VCaP (cell line): ENCODE results near the gene KXD1.

Experiments
- H3K27ac ChIP-seq: fragments of 450-650 bp; 2 replicates; pipeline ENCODE4 v1.5.1; 2017
- CTCF ChIP-seq: fragments of 450-650 bp; conservative IDR thresholded peaks from 2 replicates; pipeline ENCODE4 v1.5.1; 2017; ENCODE audit warnings: mild to moderate bottlenecking, moderate library complexity

The KXD1 gene

DNA sequence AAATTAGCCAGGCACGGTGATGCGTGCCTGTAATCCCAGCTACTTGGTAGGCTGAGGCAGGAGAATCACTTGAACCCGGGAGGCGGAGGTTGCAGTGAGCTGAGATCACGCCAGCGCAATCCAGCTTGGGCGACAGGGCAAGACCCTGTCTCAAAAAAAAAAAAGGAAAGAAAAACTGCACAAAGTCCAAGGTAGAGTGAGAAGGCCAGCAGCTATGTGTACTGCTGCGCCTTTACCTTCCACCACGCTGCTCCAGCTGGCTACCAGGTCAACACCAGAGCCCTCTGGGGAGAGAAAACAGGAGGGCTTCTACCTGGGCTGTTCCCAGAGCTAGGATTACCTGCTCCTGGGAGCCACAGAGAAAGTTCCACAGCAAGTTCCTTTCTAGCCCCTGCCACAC lies 39.0 kb upstream of the KXD1 start:
- no peak for TF ChIP-seq CTCF
- H3K27ac ChIP-seq: peak overlapping the region; percentile 93

GRCh38 chr19:18519962-18520847 lies 37.5 kb upstream of the KXD1 start:
- H3K27ac ChIP-seq: peak overlapping the region; percentile 93
- peak; percentile 87 for TF ChIP-seq CTCF

GRCh38 chr19:18520848-18521691 lies 36.6 kb upstream of the KXD1 start:
- TF ChIP-seq CTCF: no peak
- peak overlapping the region; percentile 93 for H3K27ac ChIP-seq

GRCh38 chr19:18521692-18522123 lies 36.0 kb upstream of the KXD1 start, which contains the start of gene ELL:
ELL (minus strand) TSS chr19:18522070; CDS start chr19:18522055, 15 bp downstream.
- no peak for TF ChIP-seq CTCF
- H3K27ac ChIP-seq: peak within 1 kb of the TSS; percentile 93

DNA sequence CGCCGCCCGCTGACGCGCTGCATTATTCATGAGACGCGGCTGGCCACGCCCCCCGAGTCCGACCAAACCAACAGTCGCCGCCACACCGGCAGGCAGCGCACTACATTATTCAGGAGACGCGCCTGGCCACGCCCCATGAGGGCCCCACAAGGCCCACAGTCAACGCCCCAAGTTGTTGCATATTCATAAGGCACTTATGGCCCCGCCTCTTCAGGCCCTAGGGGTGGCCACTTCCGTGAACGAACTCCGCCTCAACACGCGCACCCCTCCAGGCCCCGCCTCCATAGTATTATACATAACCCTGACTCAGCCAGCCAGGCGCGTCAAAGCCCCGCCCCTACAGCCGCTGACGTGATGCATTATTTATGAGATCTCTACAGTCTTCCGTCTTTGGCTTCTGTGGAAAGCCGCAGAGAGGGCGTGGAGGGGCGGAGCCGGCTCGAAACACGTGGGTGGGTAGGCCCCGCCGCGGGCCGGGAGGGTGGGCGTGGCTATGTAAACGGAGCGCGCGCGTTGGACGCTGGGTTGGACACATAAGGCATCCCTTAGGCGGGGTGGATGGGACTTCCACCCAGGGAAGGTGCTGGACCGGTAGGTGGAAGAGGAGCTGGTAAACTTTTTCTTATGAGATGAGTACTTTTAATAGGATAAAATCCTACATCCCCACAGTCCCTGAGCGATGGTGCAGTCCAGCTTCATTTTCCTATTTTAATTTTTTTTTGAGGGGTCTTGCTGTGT lies 35.4 kb upstream of the KXD1 start:
- peak overlapping the region; percentile 93 for H3K27ac ChIP-seq
- no peak; the same call in 1 of the 2 replicates for TF ChIP-seq CTCF

- H3K27ac ChIP-seq: peak overlapping the region; percentile 93
Measured at GRCh38 chr19:18522862-18523440, 34.7 kb upstream of the KXD1 start.

GRCh38 chr19:18523841-18524240 lies 33.8 kb upstream of the KXD1 start:
- TF ChIP-seq CTCF: no peak
- H3K27ac ChIP-seq: no peak overlapping the region
